ENCODE results near the gene CLPX. TPM values are rescaled to one million over a fixed set of nuclear protein-coding genes. Genes with fewer than 3 reads are reported as not detected.

The CLPX gene
- total RNA-seq, 4 donors from 2014 or later: 74.5 to 110 (median 91.8) TPM

DNA sequence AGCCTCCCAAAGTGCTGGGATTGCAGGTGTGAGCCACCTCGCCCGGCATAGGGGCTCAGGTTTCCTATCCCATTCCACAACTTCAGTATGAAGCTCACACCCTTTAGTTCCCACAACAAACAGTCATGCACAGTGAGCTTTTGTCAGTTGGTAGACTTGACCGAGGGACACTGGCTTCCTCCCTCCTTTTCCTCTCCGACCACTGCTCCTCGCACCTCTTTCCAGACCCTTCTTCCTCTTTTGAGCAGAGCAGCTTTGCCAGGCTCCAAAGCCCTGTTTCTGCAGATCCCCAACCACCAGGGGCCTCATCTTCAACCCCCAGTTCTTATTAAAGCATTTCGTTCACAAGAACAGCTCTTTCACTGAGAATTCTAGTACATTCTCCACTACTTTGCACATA is 38.9 kb upstream of the CLPX start:
- DNase-seq (ENCODE audit: low spot score in 2 of 2): no peak
- no peak for TF ChIP-seq POLR2A (IDR thresholded peaks at IDR 0.05)
- TF ChIP-seq, protein P1, sequence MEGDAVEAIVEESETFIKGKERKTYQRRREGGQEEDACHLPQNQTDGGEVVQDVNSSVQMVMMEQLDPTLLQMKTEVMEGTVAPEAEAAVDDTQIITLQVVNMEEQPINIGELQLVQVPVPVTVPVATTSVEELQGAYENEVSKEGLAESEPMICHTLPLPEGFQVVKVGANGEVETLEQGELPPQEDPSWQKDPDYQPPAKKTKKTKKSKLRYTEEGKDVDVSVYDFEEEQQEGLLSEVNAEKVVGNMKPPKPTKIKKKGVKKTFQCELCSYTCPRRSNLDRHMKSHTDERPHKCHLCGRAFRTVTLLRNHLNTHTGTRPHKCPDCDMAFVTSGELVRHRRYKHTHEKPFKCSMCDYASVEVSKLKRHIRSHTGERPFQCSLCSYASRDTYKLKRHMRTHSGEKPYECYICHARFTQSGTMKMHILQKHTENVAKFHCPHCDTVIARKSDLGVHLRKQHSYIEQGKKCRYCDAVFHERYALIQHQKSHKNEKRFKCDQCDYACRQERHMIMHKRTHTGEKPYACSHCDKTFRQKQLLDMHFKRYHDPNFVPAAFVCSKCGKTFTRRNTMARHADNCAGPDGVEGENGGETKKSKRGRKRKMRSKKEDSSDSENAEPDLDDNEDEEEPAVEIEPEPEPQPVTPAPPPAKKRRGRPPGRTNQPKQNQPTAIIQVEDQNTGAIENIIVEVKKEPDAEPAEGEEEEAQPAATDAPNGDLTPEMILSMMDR (IDR thresholded peaks at IDR 0.05): no peak
- intact Hi-C loops (cut with DNase I; ENCODE audit: low total_unique reads): no loop called here
- 88 to 89% methylated on average over 6 of the region's 6 CpGs for WGBS, 2 donors
- no peak overlapping the region for H3K4me3 ChIP-seq (ENCODE audit: low read depth, poor library complexity, severe bottlenecking)

DNA sequence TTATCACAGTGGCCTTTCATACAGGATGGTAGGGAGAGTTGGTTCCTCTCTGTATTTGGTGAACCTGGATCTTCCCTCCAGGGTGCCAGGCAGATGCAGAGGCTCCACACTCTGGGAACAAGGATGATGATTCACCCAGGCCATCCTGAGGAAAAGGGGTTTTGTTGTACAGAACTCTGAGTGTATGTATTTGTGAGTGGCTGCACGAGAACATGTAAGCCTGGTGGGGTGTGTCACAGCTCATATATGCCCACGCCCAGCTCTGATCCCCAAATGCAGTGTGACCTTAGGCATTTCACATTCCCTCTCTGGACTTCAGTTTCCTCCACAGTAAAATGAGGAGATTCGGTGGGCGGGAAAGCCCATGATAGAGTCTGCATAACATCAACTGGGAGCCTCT is 37.7 kb upstream of the CLPX start:
- DNase-seq (ENCODE audit: low spot score in 2 of 2): no peak
- H3K4me3 ChIP-seq (ENCODE audit: low read depth, poor library complexity, severe bottlenecking): no peak overlapping the region
- 90 to 92% methylated on average over 4 of the region's 4 CpGs for WGBS, 2 donors
- intact Hi-C loops (cut with DNase I; ENCODE audit: low total_unique reads): no loop called here
- TF ChIP-seq, protein P1 (IDR thresholded peaks at IDR 0.05): no peak
- TF ChIP-seq POLR2A (IDR thresholded peaks at IDR 0.05): no peak

DNA sequence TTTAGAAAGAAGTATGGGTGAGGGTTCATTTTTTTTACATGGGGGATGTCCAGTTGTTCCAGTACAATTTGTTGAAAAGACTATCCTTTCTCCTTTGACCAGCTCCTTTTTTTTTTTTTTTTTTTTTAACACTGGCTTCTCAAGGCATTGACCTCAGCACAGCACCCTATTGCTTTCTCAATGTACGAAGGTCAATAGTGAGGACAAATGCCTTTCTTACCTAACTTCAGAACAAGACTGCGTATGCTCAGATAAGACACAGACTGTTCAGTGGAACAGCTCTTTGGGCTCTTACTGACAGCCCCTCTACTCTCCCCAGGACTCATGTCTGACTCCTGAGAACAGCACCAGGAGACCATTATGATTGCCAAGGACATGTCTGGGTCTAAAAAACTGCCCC is 36.6 kb upstream of the CLPX start:
- 92 to 94% methylated on average over 2 of the region's 2 CpGs for WGBS, 2 donors
- H3K4me3 ChIP-seq (ENCODE audit: low read depth, poor library complexity, severe bottlenecking): no peak overlapping the region
- intact Hi-C loops (cut with DNase I; ENCODE audit: low total_unique reads): no loop called here
- no peak for TF ChIP-seq POLR2A (IDR thresholded peaks at IDR 0.05)
- TF ChIP-seq, protein P1 (IDR thresholded peaks at IDR 0.05): no peak
- no peak for DNase-seq (ENCODE audit: low spot score in 2 of 2)

DNA sequence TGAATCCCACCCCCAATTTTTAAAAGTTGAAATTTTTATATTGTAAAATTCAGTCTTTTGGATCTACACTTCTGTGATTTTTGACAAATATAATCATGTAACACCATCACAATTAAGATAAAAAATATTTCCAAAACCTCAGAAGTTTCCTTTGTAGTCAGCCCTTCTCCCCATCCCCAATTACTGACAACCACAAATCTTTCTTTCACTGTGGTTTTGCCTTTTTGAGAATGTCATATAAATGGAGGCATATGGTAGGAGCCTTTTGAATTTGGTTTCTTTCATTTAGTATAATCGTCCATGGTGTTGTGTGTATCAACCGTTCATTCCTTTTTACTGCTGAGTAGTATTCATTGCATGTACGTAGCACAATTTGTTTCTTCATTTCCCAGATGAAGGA is 34.0 kb upstream of the CLPX start:
- TF ChIP-seq, protein P1 (IDR thresholded peaks at IDR 0.05): no peak
- no peak for TF ChIP-seq POLR2A (IDR thresholded peaks at IDR 0.05)
- no peak for DNase-seq (ENCODE audit: low spot score in 2 of 2)
- intact Hi-C loops (cut with DNase I; ENCODE audit: low total_unique reads): no loop called here
- 87 to 90% methylated on average over 3 of the region's 3 CpGs for WGBS, 2 donors
- no peak overlapping the region for H3K4me3 ChIP-seq (ENCODE audit: low read depth, poor library complexity, severe bottlenecking)

DNA sequence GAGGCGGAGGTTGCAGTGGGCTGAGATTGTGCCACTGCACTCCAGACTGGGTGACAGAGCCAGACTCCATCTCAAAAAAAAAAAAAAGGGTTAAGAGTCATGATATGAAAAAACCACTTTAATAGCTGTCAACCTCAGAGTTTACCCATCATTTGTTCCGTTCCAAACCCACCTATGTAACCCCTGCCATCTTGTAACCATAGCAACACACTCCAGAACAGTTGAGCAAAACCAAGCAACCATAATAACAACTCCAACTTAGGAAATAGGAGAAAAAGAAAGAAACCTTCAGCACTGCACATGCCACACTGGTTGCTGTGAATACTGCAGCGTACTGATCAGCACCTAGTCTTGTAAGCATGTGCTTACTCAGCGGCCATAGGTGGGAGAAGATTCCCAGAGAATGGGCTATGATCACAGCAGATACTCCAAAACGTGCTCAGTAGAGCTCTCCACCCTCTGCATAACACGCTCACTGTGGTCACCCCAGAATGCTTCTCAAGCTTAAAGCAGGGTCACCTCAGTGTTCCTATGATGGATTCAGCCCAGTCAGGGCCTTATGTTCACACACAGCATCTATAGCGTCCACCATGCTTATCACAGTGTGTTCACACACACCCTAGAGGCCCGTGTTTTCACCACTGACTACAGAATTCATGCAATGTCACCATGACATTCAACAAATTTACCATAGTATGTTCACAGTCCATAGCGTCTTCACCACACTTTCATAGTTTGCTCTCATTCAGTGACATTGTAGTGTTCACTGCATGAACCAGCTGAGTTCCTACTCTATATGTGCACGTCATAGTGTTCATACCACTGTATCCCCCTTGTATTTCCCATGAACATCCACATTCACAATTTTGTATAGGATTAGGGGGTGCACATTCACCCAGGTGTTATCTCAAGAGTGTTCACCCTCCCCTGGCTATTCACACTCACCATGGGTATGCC is 32.7 kb upstream of the CLPX start:
- WGBS, 2 donors: 84 to 89% methylated on average over 10 of the region's 10 CpGs
- TF ChIP-seq, protein P1 (IDR thresholded peaks at IDR 0.05): no peak
- no peak for TF ChIP-seq POLR2A (IDR thresholded peaks at IDR 0.05)
- no peak for DNase-seq (ENCODE audit: low spot score in 2 of 2)
- intact Hi-C loops (cut with DNase I; ENCODE audit: low total_unique reads): no loop called here
- no peak overlapping the region for H3K4me3 ChIP-seq (ENCODE audit: low read depth, poor library complexity, severe bottlenecking)
